ENCODE measurements around the gene CREBBP.
"Not testable (repeated sequence)": the region's sequence is repeated elsewhere in the genome, so short reads cannot be mapped to it uniquely, and the experiment has no call there.

- not testable (repeated sequence) for TF ChIP-seq ZNF274 (IDR thresholded peaks at IDR 0.05; ENCODE audit: low read depth, low read length); SUZ12 (IDR thresholded peaks at IDR 0.05; ENCODE audit: extremely low read depth, insufficient read depth, insufficient read length)
These were observed 5.5 kb upstream of the CREBBP start for GRCh38 chr16:3885999-3886398.
